OCI-LY7 (cell line): ENCODE data around the gene PTGES. TPM values are rescaled to one million over a fixed set of nuclear protein-coding genes. Genes with fewer than 3 reads are reported as not detected.
"Not testable (repeated sequence)": the region's sequence is repeated elsewhere in the genome, so short reads cannot be mapped to it uniquely, and the experiment has no call there.

Experiments used
- BruUV-seq: library from RNA; stranded (reverse); fragments of 400-500 nt; replicated peaks from 2 replicates; lab custom pipeline; 2021; lab: Mats Ljungman, UMichigan
- CTCF ChIA-PET: fragments of 300-600 bp; sonication (Branson Sonifier 250); formaldehyde crosslinking; loops from one replicate; lab custom pipeline; 2022; ENCODE audit warnings: antibody characterized with exemption; ENCODE audit not compliant: unreplicated experiment; lab: Charles Lee
- POLR2A ChIA-PET: fragments of 300-600 bp; sonication (Branson Sonifier 250); formaldehyde crosslinking; loops from one replicate; lab custom pipeline; 2022; ENCODE audit warnings: antibody characterized with exemption; lab: Charles Lee
- DNase-seq: peaks from one replicate; pipeline ENCODE4 v3.0.0-alpha.2; 2015; ENCODE audit warnings: low spot score
- H2AFZ ChIP-seq: fragments of 200-600 bp; sonication (generic), shearing (Covaris generic); 2 replicates; pipeline ENCODE4 v1.6.1; 2014; ENCODE audit warnings: mild to moderate bottlenecking, antibody characterized with exemption, low read length, moderate library complexity
- H3K27ac ChIP-seq: fragments of 200-600 bp; sonication (generic); 2 replicates; pipeline ENCODE4 v1.5.1; 2014; ENCODE audit warnings: mixed run types, low read depth, mild to moderate bottlenecking, moderate library complexity, low read length, inconsistent platforms; ENCODE audit not compliant: poor library complexity, severe bottlenecking
- H3K36me3 ChIP-seq: fragments of 200-600 bp; sonication (generic); 2 replicates; pipeline ENCODE4 v1.6.1; 2014; ENCODE audit warnings: mild to moderate bottlenecking, antibody characterized with exemption, low read length, moderate library complexity, mixed read lengths; ENCODE audit not compliant: insufficient read depth
- H3K4me1 ChIP-seq: fragments of 200-600 bp; sonication (generic); 2 replicates; pipeline ENCODE4 v1.5.1; 2014; ENCODE audit warnings: mild to moderate bottlenecking, low read length; ENCODE audit not compliant: insufficient read depth, poor library complexity, severe bottlenecking
- H3K4me2 ChIP-seq: fragments of 200-600 bp; sonication (generic); 2 replicates; pipeline ENCODE4 v1.6.1; 2014; ENCODE audit warnings: mild to moderate bottlenecking, low read length
- H3K4me3 ChIP-seq: fragments of 200-600 bp; sonication (generic); 2 replicates; pipeline ENCODE4 v1.5.1; 2014; ENCODE audit warnings: mild to moderate bottlenecking, low read depth, low read length; ENCODE audit not compliant: poor library complexity, severe bottlenecking
- H3K79me2 ChIP-seq: fragments of 200-600 bp; sonication (generic); 2 replicates; pipeline ENCODE4 v1.6.1; 2016; ENCODE audit warnings: low read depth, mild to moderate bottlenecking, low read length, moderate library complexity, mixed read lengths; ENCODE audit not compliant: insufficient read depth
- H3K9me2 ChIP-seq: fragments of 200-600 bp; sonication (generic); 2 replicates; pipeline ENCODE4 v1.6.1; 2016; ENCODE audit warnings: mild to moderate bottlenecking, low read length, mixed read lengths; ENCODE audit not compliant: insufficient read depth
- H3K9me3 ChIP-seq: fragments of 200-600 bp; sonication (generic); 2 replicates; pipeline ENCODE4 v1.6.1; 2014; ENCODE audit warnings: mild to moderate bottlenecking, mixed run types, low read length, mixed read lengths
- H4K20me1 ChIP-seq: fragments of 200-600 bp; sonication (generic); 2 replicates; pipeline ENCODE4 v1.6.1; 2014; ENCODE audit warnings: mild to moderate bottlenecking, antibody characterized with exemption, low read length, moderate library complexity, mixed read lengths; ENCODE audit not compliant: insufficient read depth
- EZH2phosphoT487 ChIP-seq: fragments of 200-600 bp; sonication (generic); IDR thresholded peaks from 2 replicates; pipeline ENCODE4 v1.6.1; 2018; ENCODE audit warnings: low read depth, borderline replicate concordance, mild to moderate bottlenecking, mixed run types, antibody characterized with exemption, low read length, moderate library complexity, mixed read lengths
- intact Hi-C: fragments of 100-400 bp; cut with micrococcal nuclease; formaldehyde crosslinking; loops from one replicate; pipeline ENCODE4 v1.10.0; 2022; ENCODE audit not compliant: unreplicated experiment
- total RNA-seq, 2 experiments: library from RNA; depleted of rRNA in 1 of 2; stranded (reverse); fragments of >200 nt in 1 of 2; shearing (Covaris generic) in 1 of 2; gene quantifications; 2 replicates each; pipeline ENCODE4 v1.2.3, GENCODE V29; 2014 to 2022
- TF ChIP-seq, protein P1 (sequence below): fragments of 200-600 bp; sonication (generic); conservative IDR thresholded peaks from 2 replicates; pipeline ENCODE4 v1.5.1; 2014; ENCODE audit warnings: mild to moderate bottlenecking, antibody characterized with exemption, low read length, moderate library complexity, mixed read lengths

PTGES gene
- total RNA-seq, 2 experiments from 2014 or later = not detected

DNA sequence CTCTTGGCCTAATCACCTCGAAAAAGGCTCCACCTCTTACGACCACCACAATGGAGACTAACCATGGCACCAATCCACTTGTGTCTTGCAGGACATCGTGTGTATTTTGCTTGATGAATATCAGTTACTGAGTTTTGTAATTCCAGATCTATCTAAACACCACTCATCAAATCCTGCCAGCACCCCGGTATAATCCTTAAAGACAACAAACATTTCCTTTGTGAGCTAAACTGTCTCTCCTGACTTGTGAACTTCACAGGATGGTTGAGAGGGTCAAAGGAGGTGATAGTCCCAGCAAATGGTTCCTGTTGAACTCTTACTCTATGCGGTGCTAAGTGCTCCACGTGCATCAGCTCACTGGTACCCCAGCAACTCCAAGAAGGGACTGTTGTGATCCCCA, 46.1 kb upstream of the PTGES start:
- Histone ChIP-seq H3K4me2 (no peak overlapping the region), H3K9me3 (no peaks in the 10 kb centered on the region), H3K79me2 (peaks cover 6% of the 10 kb centered on the region; the same call in 1 of the 2 replicates), H3K36me3 (no peaks in the 10 kb centered on the region), H3K27ac (no peak overlapping the region), H2AFZ (no peak overlapping the region), H3K4me3 (no peak overlapping the region), H3K4me1 (peaks cover 4% of the 10 kb centered on the region), H4K20me1 (no peaks in the 10 kb centered on the region), H3K9me2 (no peaks in the 10 kb centered on the region)
- CTCF ChIA-PET = no interaction called here
- BruUV-seq = no TSS peak
- intact Hi-C loops = no loop called here
- TF ChIP-seq, protein P1, sequence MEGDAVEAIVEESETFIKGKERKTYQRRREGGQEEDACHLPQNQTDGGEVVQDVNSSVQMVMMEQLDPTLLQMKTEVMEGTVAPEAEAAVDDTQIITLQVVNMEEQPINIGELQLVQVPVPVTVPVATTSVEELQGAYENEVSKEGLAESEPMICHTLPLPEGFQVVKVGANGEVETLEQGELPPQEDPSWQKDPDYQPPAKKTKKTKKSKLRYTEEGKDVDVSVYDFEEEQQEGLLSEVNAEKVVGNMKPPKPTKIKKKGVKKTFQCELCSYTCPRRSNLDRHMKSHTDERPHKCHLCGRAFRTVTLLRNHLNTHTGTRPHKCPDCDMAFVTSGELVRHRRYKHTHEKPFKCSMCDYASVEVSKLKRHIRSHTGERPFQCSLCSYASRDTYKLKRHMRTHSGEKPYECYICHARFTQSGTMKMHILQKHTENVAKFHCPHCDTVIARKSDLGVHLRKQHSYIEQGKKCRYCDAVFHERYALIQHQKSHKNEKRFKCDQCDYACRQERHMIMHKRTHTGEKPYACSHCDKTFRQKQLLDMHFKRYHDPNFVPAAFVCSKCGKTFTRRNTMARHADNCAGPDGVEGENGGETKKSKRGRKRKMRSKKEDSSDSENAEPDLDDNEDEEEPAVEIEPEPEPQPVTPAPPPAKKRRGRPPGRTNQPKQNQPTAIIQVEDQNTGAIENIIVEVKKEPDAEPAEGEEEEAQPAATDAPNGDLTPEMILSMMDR = no peak
- TF ChIP-seq EZH2phosphoT487 = no peak
- POLR2A ChIA-PET = no interaction called here
- no peak for DNase-seq

DNA sequence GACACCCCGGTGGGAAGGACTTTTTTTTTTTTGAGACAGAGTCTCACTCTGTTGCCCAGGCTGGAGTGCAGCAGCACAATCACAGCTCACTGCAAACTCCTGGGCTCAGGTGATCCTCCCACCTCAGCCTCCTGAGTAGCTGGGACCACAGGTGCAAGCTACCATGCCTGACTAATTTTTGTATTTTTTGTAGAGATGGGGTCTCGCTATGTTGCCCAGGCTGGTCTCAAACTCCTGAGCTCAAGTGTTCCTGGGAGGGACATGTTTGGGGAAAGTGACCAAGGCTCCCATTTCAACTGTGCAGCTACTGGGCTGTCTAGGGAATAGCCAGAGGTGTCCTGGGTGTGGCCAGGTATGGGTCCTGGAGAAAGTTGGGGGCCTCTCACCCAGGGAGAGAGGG, 43.2 kb upstream of the PTGES start:
- POLR2A ChIA-PET, intact Hi-C loops, BruUV-seq, H3K9me3 ChIP-seq, H3K36me3 ChIP-seq, H3K79me2 ChIP-seq, H3K27ac ChIP-seq, H3K4me3 ChIP-seq, H3K9me2 ChIP-seq, H3K4me1 ChIP-seq, CTCF ChIA-PET, H2AFZ ChIP-seq, H4K20me1 ChIP-seq, DNase-seq, H3K4me2 ChIP-seq: not testable (repeated sequence)

DNA sequence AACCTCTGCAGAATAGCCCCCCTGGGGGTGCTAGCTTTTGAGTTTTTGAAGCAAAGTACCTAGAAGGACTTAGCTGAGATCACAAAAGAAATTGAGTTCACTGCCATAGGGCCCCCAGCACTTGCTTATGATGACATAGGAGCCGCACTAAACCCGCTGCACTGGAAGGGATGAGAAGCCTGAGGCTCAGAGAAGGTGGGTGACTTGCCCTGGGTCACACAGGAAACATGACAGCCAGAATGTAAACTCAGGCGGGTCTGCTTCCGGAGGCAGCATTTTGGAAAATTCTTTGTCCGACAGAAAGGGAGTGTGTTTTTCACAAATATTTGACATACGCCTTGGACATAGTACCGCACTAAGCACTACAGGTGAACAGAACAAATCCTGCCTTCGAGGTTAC, 41.7 kb upstream of the PTGES start:
- no peaks in the 10 kb centered on the region for H3K36me3 ChIP-seq
- no peak overlapping the region for H3K27ac ChIP-seq
- no peaks in the 10 kb centered on the region for H3K9me3 ChIP-seq
- H3K4me3 ChIP-seq = no peak overlapping the region
- no peak overlapping the region for H3K4me2 ChIP-seq
- H2AFZ ChIP-seq = no peak overlapping the region
- BruUV-seq = no TSS peak
- POLR2A ChIA-PET = no interaction called here
- H3K79me2 ChIP-seq = no peaks in the 10 kb centered on the region
- H4K20me1 ChIP-seq = no peaks in the 10 kb centered on the region
- peaks cover 5% of the 10 kb centered on the region for H3K4me1 ChIP-seq
- H3K9me2 ChIP-seq = no peaks in the 10 kb centered on the region
- TF ChIP-seq, protein P1 = no peak
- TF ChIP-seq EZH2phosphoT487 = no peak
- DNase-seq = no peak
- intact Hi-C loops = no loop called here
- CTCF ChIA-PET = no interaction called here
